HG02973 (cell line): ENCODE measurements around the gene GNG7.

ENCODE experiments used
- ATAC-seq: cut with Tn5 transposase; IDR thresholded peaks from one replicate; pipeline ENCODE4 v1.9.1; 2021; ENCODE audit warnings: moderate library complexity; ENCODE audit not compliant: unreplicated experiment

Gene GNG7

DNA sequence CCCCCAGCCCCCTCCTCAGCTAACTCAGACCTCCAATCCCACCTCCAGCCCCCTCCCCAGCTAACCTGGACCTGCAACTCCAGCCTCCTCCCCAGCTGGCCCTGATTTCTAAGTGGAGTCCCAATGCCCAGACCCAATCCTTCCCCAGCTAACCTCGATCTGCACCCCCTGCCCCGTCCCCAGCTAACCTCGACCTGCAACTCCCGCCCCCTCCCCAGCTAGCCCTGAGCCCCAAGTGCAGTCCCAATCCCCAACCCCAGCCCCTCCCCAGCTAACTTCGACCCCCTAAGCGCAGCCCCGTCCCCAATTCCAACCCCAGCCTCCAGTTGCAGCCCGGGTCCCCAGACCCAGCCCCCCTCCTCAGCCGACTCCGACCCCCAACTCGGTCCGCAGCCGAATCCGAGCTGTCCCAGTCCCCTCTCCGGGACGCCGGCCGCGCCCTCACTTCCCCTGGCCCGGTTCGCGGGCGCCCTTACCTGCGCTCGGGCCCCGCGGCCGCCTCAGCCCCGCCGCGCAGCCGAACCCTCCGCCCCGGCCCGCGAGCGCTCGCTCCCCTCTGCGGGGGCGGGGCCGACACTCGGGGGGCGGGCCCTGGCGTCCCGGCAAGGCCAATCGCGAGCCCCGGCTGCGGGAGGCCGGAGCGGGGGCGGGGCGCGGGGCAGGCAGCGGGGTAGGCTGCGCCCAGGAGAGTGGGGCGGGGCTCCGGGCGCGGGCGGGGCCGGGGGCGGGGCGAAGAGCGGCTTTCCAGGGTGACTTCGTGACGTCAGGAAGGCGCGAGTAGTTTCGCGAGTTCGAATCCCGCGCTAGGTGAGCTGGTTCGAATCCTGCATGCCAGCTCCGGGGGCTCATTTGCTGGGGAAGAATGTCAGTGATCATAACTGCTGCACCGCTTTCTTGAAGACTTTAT is at the start of gene GNG7:
TSS of gene GNG7 (minus strand) at position 525 of the 907 bp plus-strand sequence. CDS start 182,006 bp downstream, outside the sequence.
- peak; percentile 61 for ATAC-seq

- ATAC-seq = no peak
Measured at GRCh38 chr19:2751438-2751830, 48.9 kb upstream of the GNG7 start.

DNA sequence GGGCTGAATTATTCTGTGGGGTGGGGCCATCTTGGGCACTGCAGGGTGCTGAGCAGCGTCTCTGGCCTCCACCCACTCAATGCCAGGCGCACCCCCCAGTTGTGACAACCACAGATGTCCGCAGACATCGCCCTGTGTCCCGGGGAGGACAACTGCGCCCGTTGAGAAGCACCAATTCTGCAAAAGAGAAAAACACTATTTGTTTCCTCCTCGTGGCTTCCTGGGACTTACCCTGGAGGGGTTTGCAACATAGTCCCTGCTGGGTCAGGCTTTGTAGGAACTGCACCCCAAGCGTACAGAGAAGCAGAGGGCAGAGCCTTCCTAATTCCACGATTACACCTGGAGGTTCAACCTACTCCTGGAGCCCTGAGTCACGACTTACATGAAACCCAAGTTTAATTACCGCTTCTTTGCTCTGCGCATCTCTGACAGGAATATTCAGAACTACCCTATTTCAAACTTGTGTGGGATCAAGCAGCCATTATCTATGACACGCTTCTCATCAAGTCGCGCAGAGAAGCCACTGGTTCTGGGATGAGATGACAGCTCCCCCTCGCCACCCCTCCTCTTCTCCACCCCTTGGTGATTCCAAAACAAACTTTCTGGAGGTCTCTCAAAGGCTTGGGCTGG is 48.4 kb upstream of the GNG7 start:
- ATAC-seq = no peak

DNA sequence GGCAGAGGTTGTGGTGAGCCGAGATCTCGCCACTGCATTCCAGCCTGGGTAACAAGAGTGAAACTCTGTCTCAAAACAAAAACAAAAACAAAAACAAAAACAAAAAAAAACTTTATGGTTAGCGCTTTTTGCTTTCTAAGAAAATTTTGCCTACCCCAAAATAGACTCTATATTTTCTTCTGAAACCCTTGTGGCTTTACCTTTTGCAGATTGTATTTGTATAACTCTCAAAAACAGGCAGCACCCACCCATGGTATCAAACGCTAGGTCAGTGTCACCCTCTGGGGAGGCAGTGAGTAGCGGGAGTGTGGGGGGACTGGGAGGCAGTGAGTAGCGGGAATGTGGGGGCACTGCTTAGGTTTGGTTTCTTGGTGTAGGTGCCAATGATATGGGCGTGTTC is 44.9 kb upstream of the GNG7 start:
- ATAC-seq = no peak

- ATAC-seq = no peak
Measured at GRCh38 chr19:2744113-2744512, 41.6 kb upstream of the GNG7 start.

DNA sequence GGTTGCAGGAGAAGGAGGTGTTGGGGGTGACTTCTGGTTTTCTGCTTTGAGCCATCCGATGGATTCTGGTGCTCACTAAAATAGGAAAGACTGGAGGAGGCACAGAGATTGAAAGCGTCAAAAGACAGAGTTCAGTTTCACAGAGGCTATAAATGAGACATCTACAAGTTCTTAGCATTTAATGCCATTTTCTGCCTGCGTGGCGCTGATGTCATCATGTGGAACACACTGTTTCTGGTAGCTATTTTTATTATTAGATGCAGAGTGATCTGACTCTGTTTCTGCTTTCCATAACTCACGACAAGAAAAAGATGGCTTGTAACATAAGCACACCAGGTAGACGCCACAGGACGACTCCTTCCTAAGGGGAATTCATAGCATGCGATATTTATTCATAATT is 40.6 kb upstream of the GNG7 start:
- ATAC-seq = no peak

DNA sequence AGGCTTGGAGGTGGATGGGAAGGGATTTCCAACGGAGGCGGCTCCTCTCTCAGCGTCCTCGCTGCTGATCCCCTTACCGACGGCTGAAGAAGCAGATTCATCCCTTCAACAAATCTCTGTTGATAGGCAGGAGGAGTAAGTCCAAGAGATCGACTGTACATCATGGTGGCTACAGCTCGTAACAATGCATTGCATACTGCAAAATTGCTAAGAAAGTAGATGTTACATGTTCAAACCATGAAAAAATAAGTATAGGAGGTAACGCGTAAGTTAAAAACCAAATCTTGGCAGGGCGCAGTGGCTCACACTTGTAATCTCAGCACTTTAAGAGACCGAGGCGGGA is 37.8 kb upstream of the GNG7 start:
- ATAC-seq = no peak

DNA sequence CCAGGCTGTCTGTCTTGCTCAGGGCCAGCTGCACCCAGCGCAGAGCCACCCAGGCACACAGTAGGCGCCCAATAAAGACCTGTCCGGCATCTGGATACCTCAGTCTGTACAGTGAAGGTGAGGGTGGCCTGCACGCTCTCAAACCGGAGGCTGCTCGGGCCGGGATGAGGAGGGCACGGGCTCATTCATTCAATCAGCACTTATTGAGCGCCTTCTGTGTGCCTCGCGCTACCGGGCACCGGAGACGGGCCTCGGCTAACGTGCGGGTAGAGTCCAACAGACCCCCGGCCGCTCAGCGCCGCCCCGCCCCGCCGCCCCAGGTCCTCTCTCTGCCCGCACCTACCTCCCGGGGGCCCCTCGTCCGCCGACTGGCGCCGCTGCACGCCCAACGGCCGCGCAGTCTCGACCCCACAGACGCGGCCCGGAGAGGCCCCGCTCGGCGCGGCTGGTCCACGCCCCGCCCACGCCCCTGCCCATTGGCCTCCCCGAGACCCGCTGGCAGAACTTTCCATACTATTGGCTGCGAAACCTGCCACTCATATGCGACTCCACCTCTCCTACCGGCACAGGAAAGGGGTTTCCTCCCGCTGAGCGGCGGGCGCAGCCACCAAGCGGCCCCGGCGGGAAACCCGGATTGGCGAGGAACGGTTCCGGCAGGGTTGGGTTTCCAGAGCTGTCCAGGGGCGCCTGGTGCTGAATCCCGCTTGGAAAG is 37.3 kb upstream of the GNG7 start, which contains the start of gene SLC39A3:
TSS of gene SLC39A3 (minus strand) at position 416 of the 712 bp plus-strand sequence. CDS start 2,760 bp downstream, outside the sequence.
- ATAC-seq = peak; percentile 90

DNA sequence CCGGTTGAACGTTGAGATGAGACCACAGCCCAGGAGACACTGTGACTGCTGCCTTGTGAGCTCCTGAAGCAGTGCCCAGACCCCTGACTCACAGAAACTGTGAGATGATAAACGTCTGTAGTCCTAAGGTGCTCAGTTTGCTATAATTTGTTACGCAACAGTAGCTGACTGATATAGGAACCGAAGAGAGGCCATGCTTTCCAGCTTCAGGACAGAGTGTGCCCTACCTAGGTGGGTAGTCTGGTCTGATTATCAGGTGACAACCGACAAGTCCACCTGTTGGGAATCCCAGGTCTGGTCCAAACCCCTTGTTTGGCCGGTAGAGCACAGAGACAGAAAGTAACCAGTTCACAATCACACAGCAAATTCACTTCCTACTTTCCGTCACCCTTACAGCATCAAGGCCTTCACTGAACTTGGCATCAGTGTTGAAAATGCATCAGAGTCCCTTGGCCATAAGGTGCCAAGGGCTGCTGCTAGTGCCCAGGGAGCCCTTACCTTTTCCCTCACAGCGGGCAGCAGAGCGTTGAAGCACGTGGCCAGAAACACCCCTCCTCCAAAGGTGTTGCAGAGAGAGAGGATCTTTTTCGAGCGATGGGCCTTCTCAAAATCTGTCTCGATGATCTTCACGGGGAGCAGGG is 34.2 kb upstream of the GNG7 start:
- ATAC-seq = no peak

- ATAC-seq = no peak
Measured at GRCh38 chr19:2735374-2735773, 32.9 kb upstream of the GNG7 start.

DNA sequence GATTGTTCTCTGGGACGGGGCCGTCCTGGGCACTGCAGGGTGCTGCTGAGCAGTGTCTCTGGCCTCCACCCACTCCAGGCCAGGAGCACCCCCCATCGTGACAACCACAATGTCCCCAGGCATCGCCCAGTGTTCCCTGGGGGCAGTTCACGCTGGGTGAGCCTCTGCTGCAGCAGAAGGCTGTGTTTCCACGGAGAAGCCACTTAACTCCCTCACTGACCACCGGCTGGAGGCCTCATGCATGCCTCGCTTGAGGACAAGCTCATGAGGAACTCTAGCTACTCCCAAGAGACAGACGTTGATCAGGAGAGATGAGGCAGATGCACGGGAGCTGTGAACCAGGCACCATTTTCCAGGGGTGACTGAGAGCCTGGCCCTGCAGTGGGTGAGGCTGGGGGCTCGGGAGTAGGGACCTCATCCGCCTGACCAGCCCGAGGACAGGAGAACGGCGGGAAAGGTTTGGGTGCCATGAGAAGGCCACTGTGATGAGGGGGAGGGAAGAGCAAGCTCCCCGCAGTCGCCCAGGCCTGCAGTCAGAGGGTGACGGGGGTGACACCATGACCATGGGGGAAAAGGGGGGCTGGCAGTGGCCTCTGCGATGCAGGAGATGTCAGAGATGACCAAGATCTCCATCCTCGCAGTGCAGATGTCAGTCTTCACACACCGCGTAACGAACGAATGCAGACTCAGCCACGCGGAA is 32.2 kb upstream of the GNG7 start:
- ATAC-seq = no peak

DNA sequence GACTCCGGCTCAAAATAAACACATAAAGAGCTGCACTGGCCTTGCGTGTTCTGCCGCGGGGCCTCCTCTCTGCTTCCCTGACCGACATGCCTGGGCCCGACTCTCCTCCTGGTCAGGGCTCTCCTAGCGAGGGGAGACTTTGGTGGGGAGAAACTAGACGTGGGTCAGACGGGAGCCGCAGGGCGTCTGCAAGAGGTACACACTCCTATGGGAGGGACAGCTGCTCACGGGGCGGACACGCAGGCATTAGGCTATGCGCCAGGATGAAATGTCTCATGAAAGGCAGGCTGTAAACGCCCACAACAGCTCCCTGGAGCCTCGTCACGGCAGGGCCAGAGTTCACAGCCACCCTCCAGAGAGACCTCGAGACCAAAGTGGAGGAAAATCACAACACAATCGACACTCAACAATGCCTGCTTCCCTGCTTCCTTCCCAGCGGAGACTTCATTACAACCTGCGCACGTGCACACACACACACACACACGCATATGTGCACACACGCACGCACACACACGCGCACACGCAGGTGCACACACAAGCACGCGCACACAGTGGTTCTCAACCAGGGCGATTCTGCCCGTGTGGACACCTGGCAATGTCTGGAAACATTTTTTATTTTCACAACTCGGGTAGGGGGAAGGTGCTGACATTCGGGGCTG is 31.6 kb upstream of the GNG7 start:
- ATAC-seq = no peak

GRCh38 chr19:2732883-2733282 is 30.4 kb upstream of the GNG7 start:
- ATAC-seq = no peak

GRCh38 chr19:2732157-2732725 is 29.7 kb upstream of the GNG7 start:
- ATAC-seq = no peak

DNA sequence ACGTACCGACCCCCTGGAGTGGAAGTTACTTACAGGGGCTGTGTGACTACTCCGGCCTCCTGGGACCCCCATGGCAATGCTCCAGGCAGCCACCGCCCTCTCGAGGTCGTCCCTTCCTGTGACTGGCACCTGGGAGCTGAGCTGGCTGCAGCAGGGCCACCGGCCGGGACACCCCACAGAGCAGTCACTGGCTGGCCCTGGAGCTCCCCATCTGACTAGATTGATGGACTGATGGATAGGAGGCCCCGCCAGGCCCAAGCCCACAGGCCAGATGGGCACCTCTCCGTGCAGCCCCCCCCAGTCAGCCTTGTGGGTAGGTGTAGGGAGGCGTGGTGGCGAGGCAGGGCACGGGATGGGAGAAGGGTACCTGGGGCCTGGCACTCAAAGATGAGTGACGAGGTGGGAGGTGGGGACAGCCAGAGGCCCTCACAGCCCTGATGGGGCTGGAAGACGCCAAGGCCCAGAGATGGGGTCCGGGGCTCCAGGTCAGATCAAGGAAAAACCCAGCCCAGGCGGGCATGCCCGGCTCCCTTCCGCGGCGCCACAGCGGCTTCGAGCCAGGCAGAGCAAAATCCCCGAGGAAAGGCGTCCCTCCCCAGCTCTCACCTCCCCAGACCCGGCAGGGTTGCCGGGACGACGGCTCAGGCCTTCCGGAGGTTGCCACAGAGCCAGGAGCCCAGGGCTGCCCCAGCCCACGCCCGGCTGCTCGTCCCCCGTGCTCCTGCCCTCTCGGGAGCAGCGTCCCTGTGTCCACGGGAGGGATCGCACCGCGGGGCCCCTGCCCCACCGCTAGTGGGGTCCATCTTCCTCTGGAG is 28.9 kb upstream of the GNG7 start:
- no peak for ATAC-seq

DNA sequence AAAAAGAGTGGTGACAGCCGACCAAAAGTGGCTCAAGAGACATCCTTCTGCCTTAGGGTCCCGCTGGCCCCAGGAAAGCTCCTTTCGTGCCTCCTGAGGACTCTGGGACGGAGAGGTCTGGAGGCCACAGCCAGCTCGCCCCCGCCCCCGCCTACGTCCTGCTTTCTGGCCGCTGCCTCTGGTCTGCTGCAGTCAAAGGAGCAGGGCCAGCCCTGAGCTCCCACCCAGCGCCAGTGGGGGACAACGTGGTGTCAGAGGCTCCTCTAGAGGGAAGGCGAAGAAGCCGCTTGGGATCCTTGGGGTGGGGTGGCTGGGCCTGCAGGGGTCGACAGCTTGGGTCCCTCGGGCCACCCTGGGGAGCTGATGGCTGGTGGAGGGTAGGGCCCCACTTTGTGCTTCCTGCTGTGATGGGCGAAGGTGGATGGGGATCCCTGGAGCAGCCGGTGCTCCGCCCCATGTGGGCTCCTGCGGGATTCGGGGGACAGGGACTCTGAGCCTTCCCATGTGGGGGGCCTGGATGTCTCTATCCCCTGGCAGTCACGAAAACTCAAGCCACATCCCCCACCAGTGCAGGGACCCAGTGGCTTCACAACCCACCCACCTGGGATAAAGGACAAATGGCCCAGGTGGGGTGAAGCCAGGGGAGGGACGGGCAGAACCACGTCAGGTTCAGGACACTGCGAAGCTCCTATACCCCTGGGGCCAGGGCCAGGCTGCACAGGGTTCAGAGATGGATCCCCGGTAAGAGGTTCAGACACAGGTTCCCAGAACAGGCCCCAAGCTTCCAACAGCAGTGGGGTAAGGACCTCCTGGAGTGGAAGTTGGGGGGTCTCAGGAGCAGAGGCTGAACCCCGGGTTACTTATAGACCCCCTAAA is 27.7 kb upstream of the GNG7 start:
- no peak for ATAC-seq

DNA sequence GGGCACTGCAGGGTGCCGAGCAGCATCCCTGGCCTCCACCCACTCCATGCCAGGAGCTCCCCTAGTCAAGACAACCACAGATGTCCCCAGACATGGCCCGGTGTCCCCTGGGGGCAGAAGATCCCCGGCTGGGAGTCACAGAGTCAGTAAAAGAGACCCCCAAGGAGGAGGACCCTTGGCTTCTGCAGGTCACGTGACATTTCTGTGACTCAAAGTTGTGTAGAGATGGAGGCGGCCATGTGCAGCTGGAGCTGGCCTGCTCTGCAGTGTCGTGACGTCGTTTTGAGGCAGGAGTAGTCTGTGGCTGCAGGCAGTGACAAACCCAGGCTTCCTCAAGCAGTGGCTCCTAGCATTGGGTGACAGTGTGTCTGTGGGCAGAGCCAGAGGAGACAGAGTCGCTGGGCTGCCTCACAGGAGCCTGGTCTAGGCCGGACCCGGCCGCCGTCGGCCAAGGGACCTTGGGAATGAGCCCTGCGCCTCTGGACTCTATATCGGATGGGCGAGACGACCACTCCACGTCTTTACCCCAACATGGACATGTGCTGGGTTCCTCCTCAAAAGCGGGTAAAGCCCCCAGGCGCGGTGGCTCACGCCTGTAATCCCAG is 26.4 kb upstream of the GNG7 start:
- no peak for ATAC-seq

- ATAC-seq = no peak
Measured at GRCh38 chr19:2727640-2727944, 25.1 kb upstream of the GNG7 start.
